CD4-positive, alpha-beta T cell treated with Interleukin-17A for 1 hour (primary cell): Measurements from ENCODE around the gene PGPEP1.
"Not testable (repeated sequence)": the region's sequence is repeated elsewhere in the genome, so short reads cannot be mapped to it uniquely, and the experiment has no call there.

ENCODE experiments used
- DNase-seq: peaks from one replicate; pipeline ENCODE4 v3.0.0-alpha.2; 2020

The PGPEP1 gene

GRCh38 chr19:18308051-18308947 is 32.1 kb upstream of the PGPEP1 start:
- DNase-seq, result no peak

GRCh38 chr19:18308948-18309325 is 31.5 kb upstream of the PGPEP1 start:
- DNase-seq, result no peak

- no peak for DNase-seq
These were observed 30.8 kb upstream of the PGPEP1 start for GRCh38 chr19:18309525-18310064.

GRCh38 chr19:18310118-18310909 is 30.1 kb upstream of the PGPEP1 start:
- no peak for DNase-seq

GRCh38 chr19:18310966-18311365 is 29.4 kb upstream of the PGPEP1 start:
- DNase-seq, result no peak

GRCh38 chr19:18311502-18312091 is 28.8 kb upstream of the PGPEP1 start:
- DNase-seq, result no peak

- DNase-seq, result no peak
These were observed 28.3 kb upstream of the PGPEP1 start for GRCh38 chr19:18312092-18312534.

GRCh38 chr19:18313398-18313797 is 27.0 kb upstream of the PGPEP1 start:
- no peak for DNase-seq

- DNase-seq, result peak; percentile 71
These were observed 22.2 kb upstream of the PGPEP1 start for GRCh38 chr19:18317961-18318800.

- DNase-seq, result no peak
These were observed 20.7 kb upstream of the PGPEP1 start for GRCh38 chr19:18319591-18320135.

- no peak for DNase-seq
These were observed 19.3 kb upstream of the PGPEP1 start for GRCh38 chr19:18320865-18321733.

- peak; percentile 56 for DNase-seq
These were observed 18.7 kb upstream of the PGPEP1 start for GRCh38 chr19:18321734-18322102.

GRCh38 chr19:18322318-18322758 is 18.1 kb upstream of the PGPEP1 start:
- peak; percentile 36 for DNase-seq

- peak; percentile 100 for DNase-seq
These were observed 17.5 kb upstream of the PGPEP1 start, which contains the start of gene LSM4 for GRCh38 chr19:18322759-18323460. TSS of gene LSM4 (minus strand) at chr19:18323076. CDS start at chr19:18323020, 56 bp downstream.

GRCh38 chr19:18324373-18324731 is 16.0 kb upstream of the PGPEP1 start:
- DNase-seq, result not testable (repeated sequence)

- DNase-seq, result no peak
These were observed 13.6 kb upstream of the PGPEP1 start for GRCh38 chr19:18326772-18327171.

- DNase-seq, result peak; percentile 95
These were observed 11.9 kb upstream of the PGPEP1 start for GRCh38 chr19:18328340-18329034.

- no peak for DNase-seq
These were observed 11.4 kb upstream of the PGPEP1 start for GRCh38 chr19:18329035-18329376.

- DNase-seq, result no peak
These were observed 9.5 kb upstream of the PGPEP1 start for GRCh38 chr19:18330868-18331267.
